HuH-7.5 (cell line): Measurements from ENCODE around the gene WDR20.
A peak's percentile ranks its signal among the peaks of the same experiment; 100 is the strongest.

ENCODE experiments used
- DNase-seq: peaks from one replicate; pipeline ENCODE4 v3.0.0; 2011; ENCODE audit warnings: low spot score

WDR20 gene

DNA sequence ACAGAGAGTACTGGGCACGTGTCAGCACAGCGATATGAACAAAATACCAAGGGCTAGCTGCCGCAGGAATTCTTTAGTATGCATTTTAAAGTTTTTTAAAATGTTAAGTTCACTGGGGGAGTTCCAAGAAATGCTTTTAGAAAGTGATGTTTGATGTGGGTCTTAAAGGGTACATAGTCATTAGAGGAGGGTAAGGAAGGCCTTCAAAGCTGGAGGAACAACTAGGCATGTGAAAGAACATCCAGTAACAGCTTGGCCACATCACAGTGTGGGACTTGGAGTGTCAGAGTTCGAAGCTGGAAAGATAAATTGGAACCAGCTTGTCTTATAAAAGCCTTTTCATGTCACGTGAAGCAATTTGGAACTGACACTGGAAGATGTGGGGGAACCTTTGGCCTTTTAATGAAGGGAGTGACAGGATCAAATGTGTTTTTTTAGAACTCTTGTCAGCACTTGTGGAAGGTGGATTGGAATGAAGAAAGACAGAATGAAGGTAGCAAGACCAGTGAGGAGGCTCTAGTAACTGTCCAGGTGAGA is 57.7 kb downstream of the WDR20 start:
- no peak for DNase-seq

DNA sequence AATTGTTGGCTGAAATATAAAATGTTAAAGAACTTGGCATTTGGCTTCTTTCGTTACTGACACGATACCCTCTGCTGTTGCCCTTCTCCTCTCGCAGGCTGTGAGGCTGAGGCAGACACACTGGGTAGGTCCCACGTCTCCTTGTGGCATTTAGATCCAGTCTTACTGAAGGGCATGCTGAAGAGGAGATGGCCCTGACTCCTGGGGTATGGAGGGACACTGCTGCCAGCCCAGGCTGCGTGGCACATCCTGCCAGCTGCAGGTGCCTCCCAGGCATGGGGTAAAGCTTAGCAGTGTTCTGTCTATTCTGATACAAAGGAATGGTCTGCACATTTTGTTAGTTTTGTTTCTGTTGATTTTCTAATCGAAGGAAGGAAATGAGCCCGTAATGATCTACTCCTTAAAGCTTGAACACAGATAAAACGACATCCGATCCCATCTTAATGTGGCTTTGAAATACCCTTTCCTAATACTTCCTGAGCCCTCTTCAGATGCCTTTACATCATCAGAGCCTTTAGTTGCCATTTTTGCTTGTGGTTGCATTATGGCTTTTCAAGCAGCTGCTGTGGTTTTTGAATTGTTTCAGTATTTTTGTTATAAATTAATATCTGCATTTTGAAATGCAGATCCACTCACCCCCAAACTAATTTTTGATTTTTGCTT is 61.1 kb downstream of the WDR20 start:
- DNase-seq, result no peak

DNA sequence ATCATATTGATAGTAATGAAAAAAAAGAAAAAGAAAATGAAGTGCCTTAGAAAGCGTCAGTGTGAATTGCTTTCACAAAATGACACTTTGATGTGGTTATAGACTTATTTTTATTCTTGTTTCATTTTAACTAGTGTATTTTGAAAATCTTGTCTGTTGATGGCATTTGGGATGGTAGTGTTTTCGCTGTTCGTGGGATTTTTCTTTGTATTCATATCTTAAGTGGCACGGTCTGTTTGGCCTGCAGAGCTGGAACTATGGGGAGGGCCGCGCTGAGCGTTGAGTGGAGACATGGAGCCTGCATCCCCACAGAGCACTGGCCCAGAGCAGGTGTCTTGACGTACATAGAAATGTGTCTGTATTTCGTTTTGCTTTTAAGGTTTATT is 61.6 kb downstream of the WDR20 start:
- DNase-seq, result no peak

DNA sequence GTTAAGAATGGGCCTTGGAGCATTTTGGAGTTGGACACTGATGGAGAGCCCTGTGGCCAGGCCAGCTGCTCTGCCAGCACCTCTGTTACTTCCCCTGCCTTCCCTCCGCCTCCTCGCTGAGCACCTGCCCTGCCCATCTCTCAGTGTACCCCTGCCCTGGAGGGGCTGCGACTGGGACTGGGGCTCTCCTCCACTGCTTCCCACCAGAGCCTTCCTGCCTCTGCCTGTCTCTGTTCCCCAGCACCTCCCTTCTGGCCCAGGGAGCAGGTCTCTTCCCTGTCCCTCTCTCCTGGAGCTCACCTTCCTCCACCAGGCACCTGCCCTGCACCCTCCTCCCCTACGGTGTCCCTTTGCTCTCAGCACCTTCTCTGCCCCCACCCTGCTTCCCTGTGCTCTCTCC is 62.1 kb downstream of the WDR20 start:
- no peak for DNase-seq

DNA sequence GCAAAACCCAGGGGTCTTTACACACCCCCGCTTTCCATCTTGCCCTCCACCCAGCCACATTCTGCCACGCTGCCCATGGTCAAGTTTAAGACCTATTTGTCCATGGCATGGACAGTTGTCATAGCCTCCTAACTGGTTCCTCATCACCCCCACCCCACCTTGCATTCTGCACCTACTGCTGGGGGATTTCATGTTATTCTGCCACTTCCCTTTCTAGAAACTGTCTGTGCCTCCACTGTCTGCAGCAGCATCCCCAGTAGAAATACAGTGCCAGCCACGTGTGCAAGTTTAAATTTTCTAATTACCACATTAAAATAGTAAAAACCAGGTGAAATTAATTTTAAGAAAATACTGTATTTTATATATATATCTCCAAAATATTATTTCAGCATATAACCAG is 63.2 kb downstream of the WDR20 start:
- no peak for DNase-seq

DNA sequence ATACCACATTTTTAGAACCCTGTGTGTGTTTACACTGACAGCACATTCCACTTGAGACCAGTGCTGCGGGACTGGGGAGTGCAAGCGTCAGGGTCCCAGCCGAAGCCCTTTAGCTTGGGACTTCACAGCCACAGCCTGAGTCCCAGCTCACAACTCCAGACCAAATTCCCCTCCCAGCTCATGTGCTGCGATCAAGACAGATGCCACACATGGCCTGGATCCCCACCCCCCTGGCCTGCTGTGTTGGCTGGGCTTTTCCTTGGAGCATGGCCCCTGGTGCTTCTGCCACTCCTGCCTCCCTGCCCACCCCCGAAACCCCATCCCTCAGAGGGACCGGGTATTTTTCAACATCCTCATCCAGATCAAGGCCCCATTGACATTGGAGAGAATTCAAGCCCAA is 63.7 kb downstream of the WDR20 start:
- no peak for DNase-seq

DNA sequence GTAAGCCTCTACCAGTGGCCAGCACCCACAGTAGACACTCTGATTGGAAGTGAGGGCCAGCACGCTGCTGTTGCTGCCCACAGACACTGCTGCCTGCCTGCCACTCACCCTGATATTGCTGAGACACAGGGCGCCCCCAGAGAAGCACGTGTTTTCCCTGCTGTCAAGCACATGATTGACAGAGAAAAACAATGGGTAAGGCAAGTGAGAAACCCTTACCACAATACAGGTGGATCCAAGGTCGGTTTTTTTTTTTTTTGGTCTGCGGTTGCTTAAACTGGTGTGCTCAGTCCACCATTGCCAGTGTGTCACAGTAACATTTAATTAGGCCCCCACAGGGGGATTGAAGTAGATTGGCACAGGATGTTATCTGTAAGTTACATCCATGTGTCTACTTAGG is 65.9 kb downstream of the WDR20 start:
- DNase-seq, result no peak

DNA sequence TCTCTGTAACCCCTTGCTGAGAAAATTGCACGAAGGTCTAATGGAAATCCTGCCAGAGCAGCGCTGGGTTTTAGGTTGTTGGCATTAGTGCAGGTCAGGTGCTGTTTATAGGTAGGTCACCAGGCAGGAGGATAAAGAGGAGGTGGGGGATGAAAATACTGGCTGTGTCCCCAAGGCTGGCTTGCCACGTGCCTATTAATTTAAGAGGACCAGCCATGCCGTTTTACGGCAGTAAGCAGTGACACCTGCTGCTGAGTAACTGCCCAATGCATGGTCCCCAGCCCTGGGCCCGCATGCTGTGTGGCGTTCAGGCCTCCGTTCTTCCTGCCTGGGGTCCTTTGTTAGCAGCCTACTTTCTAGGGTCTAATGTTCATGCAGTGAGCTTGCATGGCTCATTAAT is 67.2 kb downstream of the WDR20 start:
- DNase-seq, result no peak

DNA sequence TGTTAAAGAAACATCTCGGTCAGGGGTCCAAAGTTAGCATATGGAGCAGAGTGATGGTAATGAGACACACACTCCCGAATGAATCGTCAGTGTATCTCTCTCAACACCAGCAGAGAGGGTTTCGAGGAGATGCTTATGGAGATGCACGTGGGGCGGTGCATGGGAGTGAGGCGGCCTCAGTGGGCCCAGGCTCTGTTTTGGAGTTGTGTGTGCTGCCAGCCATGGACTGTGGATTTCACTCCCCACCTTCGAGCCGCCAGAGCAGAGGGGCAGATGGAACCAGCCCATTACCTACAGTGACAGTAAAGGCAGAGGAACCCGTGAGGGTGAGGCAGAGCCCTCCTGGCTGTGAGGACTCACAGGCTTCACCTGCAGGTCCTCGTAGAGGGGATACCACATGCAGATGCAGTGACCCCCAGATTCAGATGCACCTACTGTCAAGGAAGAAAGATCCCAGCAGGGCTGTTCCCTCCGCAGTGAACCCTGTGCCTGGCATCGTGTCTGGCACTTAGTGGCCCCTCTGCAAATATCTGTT is 68.2 kb downstream of the WDR20 start:
- DNase-seq, result no peak

DNA sequence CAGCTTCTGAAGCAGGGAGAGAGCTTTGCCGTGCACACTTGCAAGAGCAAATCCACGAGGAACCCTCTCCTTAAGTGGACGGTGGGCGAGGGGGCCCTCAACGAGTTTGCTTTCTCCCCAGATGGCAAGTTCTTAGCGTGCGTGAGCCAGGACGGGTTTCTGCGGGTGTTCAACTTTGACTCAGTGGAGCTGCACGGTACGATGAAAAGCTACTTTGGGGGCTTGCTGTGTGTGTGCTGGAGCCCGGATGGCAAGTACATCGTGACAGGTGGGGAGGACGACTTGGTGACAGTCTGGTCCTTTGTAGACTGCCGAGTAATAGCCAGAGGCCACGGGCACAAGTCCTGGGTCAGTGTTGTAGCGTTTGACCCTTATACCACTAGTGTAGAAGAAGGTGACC is 69.0 kb downstream of the WDR20 start:
- DNase-seq, result no peak

DNA sequence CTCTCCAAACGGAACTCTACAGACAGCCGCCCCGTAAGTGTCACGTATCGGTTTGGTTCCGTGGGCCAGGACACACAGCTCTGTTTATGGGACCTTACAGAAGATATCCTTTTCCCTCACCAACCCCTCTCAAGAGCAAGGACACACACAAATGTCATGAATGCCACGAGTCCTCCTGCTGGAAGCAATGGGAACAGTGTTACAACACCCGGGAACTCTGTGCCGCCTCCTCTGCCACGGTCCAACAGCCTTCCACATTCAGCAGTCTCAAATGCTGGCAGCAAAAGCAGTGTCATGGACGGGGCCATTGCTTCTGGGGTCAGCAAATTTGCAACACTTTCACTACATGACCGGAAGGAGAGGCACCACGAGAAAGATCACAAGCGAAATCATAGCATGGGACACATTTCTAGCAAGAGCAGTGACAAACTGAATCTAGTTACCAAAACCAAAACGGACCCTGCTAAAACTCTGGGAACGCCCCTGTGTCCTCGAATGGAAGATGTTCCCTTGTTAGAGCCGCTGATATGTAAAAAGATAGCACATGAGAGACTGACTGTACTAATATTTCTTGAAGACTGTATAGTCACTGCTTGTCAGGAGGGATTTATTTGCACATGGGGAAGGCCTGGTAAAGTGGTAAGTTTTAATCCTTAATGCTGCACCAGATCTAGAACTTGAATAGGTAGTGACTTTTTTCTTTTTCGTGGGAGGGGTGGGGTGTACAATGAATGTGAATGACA is 69.7 kb downstream of the WDR20 start:
- peak; percentile 53 for DNase-seq

DNA sequence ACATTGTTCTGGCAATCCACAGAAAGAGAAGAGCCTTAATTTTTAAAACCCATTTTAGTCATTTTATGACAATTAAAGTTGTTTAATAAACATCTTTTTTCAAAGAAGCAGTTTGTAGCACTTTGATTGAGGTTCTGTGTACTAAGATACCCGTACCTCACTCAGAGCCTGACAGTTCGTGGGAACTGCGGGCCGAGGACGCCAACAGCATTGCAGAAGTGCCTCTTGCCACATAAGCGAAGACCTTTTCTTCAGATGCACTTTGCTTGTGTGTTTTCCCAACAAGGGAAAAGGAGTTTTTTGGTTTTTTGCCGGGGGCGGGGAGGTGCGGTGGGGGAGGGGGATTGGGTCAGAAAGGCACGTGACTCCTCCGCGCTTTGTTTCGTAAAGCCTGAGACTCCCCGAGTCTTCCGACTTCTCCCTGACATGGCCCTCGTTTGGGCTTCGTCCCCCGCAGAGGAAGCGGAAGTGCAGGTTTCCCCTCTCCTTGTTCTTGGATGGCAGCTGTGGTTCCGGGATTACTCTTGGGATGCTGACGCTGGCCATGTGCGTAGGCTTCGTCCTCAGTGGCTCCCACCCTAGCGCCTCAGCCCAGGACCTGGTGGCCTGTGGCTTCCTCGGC is 70.8 kb downstream of the WDR20 start:
- no peak for DNase-seq

DNA sequence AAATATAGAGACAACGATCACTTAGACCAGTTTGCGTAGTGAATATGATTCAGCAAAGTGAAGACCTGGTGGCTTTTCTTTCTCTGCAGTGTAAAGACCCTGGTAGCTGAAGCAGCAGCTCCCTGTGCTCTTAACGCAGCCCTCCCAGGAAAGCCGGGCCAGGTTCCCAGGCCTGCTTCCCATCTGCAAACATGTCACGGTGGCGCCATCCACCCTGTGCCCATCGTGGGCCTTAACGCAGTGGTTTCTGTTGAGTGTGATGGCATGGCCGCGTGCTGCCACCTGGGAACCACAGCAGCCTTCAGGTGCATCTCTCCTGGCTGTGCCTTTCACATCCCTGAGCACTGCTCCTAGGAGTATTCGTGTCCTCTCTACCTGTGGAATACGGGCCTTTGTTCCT is 71.5 kb downstream of the WDR20 start:
- no peak for DNase-seq

DNA sequence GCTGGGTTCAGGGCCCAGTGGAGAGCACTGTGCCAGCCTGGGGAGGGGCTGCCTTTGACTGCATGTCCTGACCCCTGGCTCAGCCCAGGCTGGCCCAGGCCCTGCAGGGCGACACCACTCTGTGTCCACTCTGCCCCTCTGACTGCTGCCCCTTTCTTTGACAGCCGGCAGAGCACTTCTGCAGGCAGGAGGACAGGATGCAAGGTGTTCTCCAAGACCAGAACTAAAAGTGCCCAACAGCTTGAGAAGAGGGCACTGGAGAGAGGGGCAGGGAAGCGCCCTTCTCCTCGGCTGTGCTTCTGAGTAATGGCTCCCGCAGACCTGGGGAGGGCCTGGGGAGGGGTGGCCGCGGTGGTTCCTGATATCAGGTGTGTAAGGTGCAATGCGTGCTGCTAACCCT is 72.7 kb downstream of the WDR20 start:
- DNase-seq, result no peak

DNA sequence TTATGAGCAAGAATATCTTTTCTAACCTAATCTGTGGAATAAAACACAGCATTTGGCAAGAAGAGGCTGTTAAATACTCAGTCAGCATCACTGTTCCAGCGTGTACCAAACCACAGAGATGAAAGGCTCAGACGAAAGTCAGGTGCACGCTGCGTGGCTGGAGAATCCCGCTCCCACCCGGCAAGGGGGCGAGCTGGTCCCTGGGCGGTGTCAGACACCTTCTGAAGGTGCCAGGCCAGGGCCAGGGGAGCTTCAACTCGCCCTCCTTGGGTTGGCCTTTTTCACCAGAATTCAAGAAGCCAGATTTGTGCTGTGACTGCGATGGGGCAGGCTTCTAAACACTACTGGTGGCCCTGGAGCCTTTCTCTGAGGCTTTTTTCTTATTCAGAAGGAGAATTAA is 73.1 kb downstream of the WDR20 start:
- DNase-seq, result no peak

DNA sequence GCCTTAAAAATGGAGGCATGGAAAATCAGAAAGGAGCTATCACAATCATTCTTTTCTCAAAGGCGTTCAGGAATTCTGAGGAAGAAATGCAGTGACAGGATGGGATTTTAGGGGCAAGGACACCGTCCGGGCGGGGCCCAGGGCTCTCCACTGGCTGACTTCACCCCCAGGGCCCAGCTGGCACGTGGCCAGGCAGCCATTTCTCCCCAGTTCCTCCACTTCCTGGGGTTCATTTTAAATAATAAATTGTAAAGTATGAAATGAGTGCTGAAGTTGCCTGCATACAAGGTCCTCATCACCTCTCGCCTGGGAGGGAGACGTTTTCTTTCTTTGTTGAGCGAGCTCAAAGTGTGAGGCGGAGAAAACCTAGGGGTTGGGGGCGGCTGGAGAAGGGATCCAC is 73.8 kb downstream of the WDR20 start:
- DNase-seq, result no peak

DNA sequence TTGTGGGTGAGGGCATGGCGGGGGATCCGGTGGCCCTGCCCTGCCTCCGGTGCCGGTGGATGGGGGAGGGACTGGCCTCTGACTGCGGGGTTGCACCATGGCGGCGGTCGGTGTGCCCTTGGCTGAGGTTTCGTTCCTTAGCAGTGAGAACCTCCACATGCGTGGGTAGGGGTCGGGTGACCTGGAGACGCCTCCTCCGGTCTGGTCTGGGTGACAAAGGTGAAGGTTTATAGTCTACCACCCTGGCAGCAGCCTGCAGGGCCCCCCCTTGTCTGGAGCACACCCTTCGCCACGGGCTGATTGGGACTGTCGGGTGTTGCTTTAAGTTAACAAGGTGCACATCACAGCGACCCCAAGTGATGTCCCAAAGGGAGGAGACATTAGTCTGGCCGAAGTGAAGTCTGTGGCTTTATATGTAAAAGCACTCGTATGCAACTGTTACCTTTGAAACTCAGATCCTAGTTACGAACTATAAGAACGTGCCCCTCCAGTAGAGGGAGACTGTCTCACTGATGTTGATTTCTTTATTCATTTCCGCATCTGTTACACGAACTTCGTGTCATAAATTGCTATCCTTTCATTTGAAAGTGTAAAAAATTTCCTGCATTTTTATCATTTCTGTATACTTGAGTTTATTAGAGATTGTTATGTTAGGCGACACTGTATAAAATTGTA is 74.4 kb downstream of the WDR20 start:
- DNase-seq, result no peak

DNA sequence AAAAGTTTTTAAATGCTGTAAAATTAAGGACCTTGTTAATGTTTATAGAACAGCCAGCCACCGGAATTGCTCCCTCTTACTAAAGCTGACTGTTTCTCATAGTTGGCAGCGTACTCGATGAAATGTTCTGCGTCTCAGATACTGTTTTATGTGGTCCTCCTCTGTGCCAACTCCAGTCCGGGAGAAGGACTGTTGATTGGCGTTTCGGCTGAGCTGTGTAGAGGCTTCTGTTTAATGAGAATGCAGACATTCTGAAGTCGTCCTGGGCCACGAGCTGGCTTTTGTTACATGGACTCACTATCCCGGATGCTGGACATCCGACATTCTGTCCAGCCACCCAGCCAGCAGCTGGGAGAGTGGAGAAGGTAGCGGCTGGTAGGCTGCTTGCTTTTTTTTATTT is 75.4 kb downstream of the WDR20 start:
- DNase-seq, result no peak

DNA sequence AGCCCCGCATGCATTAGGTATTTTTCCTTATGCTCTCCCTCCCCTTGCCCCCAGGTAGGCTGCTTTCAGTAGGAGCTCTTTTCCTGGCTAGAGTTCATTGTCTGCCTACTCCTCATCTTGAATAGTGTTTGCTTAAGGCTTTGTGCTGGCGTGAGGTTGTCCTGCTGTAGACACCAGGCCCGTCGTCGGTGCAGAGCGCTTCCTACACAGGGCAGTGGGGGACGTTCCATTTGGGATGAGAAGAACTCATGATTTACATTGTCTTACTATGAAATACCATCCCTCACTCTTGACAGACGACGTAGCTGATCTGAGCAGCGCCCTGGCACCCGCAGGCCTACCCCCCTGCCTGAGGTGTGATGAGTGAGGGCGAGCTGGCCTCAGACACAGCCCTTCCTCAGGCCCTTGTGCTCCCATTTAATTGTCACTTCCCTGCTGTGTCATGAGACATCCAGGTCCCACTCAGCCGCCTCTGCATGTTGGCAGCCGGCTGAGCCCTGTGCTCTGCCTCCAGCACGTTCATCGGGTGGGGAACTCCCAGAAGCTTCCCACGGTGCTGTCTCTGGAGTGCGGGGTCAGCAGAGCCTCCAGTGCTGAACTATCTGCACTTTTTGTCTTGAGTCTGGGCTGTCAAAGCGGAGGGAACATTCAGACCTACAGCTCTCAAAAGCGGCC is 76.0 kb downstream of the WDR20 start:
- no peak for DNase-seq

DNA sequence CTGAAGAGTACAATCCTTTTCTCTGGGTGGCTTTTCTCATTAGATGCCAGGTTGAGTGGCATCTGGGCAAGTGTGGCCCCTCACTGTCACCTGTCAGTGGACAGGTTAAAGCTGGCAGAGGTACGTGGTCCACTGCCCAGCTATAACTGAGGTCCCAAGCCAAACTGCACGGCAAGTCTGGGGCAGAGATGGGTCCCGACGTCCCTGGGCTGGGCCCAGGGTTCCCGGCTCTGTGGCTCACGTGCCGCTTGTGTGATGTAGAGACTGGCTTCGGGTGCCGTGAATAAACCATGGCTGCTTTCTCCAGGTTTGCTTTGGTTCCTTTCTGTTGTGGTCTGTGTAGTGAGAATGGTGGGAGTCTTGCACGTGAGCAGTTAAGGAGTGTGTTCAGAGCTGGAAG is 77.7 kb downstream of the WDR20 start:
- DNase-seq, result no peak

DNA sequence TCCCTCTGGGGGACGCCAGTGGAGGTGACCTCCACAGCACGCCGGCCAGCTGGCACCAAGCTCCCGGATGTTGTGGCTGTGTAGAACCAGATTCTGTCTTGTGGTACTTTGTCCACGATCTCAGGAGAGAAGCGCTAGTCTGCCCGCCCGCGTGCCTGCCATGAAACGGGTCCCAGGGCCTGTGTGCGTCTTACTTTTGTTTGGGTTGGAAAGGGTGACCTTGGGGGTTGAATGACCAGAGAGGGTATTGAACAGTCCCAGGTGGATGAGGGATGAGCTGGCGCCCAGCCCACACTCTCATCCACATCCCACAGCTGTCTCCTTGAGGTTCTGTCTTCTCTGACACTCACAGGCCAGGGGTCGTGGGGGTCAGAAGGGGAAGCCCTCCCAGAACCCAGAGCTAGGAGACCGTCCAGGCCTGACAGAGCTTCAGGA is 78.3 kb downstream of the WDR20 start:
- no peak for DNase-seq

DNA sequence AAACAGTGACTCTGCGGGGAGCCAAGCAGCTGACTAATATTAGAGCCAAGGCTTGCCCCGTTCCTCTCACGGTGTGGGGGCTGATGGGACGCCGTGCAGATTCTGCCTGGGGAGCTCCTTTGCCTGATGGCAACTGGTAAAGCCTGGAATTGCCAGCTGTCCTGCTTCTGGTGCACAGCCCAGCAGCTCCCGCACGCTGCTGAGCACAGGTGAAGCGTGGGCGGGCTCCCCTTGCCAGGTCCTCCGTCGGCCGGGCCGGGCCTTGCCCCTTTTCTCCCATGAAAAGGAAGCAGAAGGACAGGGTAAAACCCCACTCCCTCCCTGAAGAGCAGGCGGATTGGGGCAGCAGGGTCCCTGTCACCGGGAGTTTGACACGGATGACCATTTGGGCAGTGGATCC is 79.0 kb downstream of the WDR20 start:
- DNase-seq, result no peak
